Natural killer cell (primary cell): Measurements from ENCODE around the gene TINAGL1. TPM values are rescaled to one million over a fixed set of nuclear protein-coding genes. Genes with fewer than 3 reads are reported as not detected.

Experiments
- ATAC-seq, 3 donors: fragments of 150-1000 bp in 2 of 3; fragments of 200-7000 bp in 1 of 3; cut with Tn5 transposase; 1 replicate in 1 of 3; 2 replicates in 2 of 3; pipeline ENCODE4 v1.10.0; 2021; ENCODE audit warnings: mild to moderate bottlenecking in 2 of 3, moderate library complexity in 2 of 3
- DNase-seq, 2 donors: peaks; one replicate each; pipeline versions ENCODE4 v3.0.0 to v3.0.0-alpha.2; 2013 to 2021; ENCODE audit warnings: mixed read lengths in 1 of 2
- H3K27ac ChIP-seq: one replicate; pipeline ENCODE4 v1.5.1; 2013; ENCODE audit warnings: mild to moderate bottlenecking, low read length
- H3K27me3 ChIP-seq: one replicate; pipeline ENCODE4 v1.6.1; 2013; ENCODE audit warnings: low read length; ENCODE audit not compliant: control insufficient read depth, insufficient read depth
- H3K36me3 ChIP-seq: one replicate; pipeline ENCODE4 v1.6.1; 2013; ENCODE audit warnings: low read length; ENCODE audit not compliant: control insufficient read depth, insufficient read depth
- H3K4me1 ChIP-seq: one replicate; pipeline ENCODE4 v1.6.1; 2013; ENCODE audit warnings: low read length; ENCODE audit not compliant: control insufficient read depth, insufficient read depth
- H3K4me3 ChIP-seq: one replicate; pipeline ENCODE4 v1.5.1; 2013; ENCODE audit warnings: low read length
- H3K9me3 ChIP-seq: one replicate; pipeline ENCODE4 v1.6.1; 2013; ENCODE audit warnings: low read length; ENCODE audit not compliant: control insufficient read depth, insufficient read depth
- H3K27ac Mint-ChIP-seq, 2 donors: one replicate each; pipeline ENCODE4 v1.8.0; 2022; ENCODE audit warnings: mild to moderate bottlenecking in 2 of 2, mixed read lengths in 2 of 2, moderate library complexity in 1 of 2
- H3K27me3 Mint-ChIP-seq, 2 donors: one replicate each; pipeline ENCODE4 v1.8.0; 2022; ENCODE audit warnings: low read depth in 2 of 2, mixed read lengths in 2 of 2
- H3K36me3 Mint-ChIP-seq: one replicate; pipeline ENCODE4 v1.8.0; 2022; ENCODE audit warnings: mixed read lengths
- H3K4me1 Mint-ChIP-seq, 2 donors: one replicate each; pipeline ENCODE4 v1.8.0; 2022; ENCODE audit warnings: mixed read lengths in 2 of 2
- H3K4me3 Mint-ChIP-seq: one replicate; pipeline ENCODE4 v1.8.0; 2022; ENCODE audit warnings: mild to moderate bottlenecking, moderate library complexity, mixed read lengths
- H3K9me3 Mint-ChIP-seq, 2 donors: one replicate each; pipeline ENCODE4 v1.8.0; 2022; ENCODE audit warnings: mixed read lengths in 2 of 2
- CTCF ChIP-seq: fragments of 200-600 bp; IDR thresholded peaks from one replicate; pipeline ENCODE4 v1.8.0; 2022; ENCODE audit warnings: antibody characterized with exemption
- WGBS: methylation state at CpG from one replicate; pipeline ENCODE4 v1.1.7; 2013; ENCODE audit warnings: missing lambda C conversion rate; ENCODE audit not compliant: insufficient coverage; 5-methylcytosine and 5-hydroxymethylcytosine counted together
- intact Hi-C: fragments of 100-400 bp; cut with micrococcal nuclease; formaldehyde crosslinking; loops from one replicate; pipeline ENCODE4 v1.14.2; 2022
- total RNA-seq, 4 donors: library from RNA; stranded (reverse); fragments of 120-200 nt in 1 of 4; gene quantifications; one replicate each; pipeline versions ENCODE4 v1.2.3 to v1.2.4, GENCODE V29; 2013 to 2022

TINAGL1 gene
- total RNA-seq, 3 donors from 2014 or later (not counting 1 experiment from before 2014, with no cell fraction given): not detected

GRCh38 chr1:31581821-31582810 lies 5.8 kb downstream of the TINAGL1 start:
- H3K9me3 ChIP-seq: no peaks in the 10 kb centered on the region
- Mint-ChIP-seq H3K4me1 (no peaks in the 10 kb centered on the region), H3K9me3 (no peaks in the 10 kb centered on the region), H3K4me3 (no peak overlapping the region), H3K36me3 (no peaks in the 10 kb centered on the region), H3K27me3 (peaks cover 7 to 10% of the 10 kb centered on the region in 2 donors), H3K27ac (no peak overlapping the region)
- H3K4me3 ChIP-seq: no peak overlapping the region
- intact Hi-C loops: no loop called here
- ATAC-seq: no peak
- H3K27ac ChIP-seq: no peak overlapping the region
- H3K36me3 ChIP-seq: no peaks in the 10 kb centered on the region
- TF ChIP-seq CTCF: no peak
- no peaks in the 10 kb centered on the region for H3K4me1 ChIP-seq
- no peak for DNase-seq
- 83% methylated on average over 11 of the region's 12 CpGs for WGBS
- H3K27me3 ChIP-seq: no peaks in the 10 kb centered on the region

- no peak for TF ChIP-seq CTCF
- Mint-ChIP-seq H3K36me3 (no peaks in the 10 kb centered on the region), H3K9me3 (no peaks in the 10 kb centered on the region), H3K4me3 (no peak overlapping the region), H3K27ac (no peak overlapping the region), H3K27me3 (peaks cover 0 to 12% of the 10 kb centered on the region in 2 donors), H3K4me1 (no peaks in the 10 kb centered on the region)
- intact Hi-C loops: no loop called here
- no peaks in the 10 kb centered on the region for H3K9me3 ChIP-seq
- H3K36me3 ChIP-seq: no peaks in the 10 kb centered on the region
- ATAC-seq (no peak), DNase-seq (no peak)
- WGBS: 85% methylated on average over 16 of the region's 16 CpGs
- peaks cover 4% of the 10 kb centered on the region for H3K27me3 ChIP-seq
- no peak overlapping the region for H3K4me3 ChIP-seq
- H3K27ac ChIP-seq: no peak overlapping the region
- H3K4me1 ChIP-seq: no peaks in the 10 kb centered on the region
Measured at GRCh38 chr1:31583082-31583994, 7.0 kb downstream of the TINAGL1 start.

GRCh38 chr1:31583995-31584868 lies 7.9 kb downstream of the TINAGL1 start:
- H3K4me1 Mint-ChIP-seq: no peaks in the 10 kb centered on the region
- no peak overlapping the region for H3K27ac ChIP-seq
- H3K36me3 ChIP-seq: no peaks in the 10 kb centered on the region
- WGBS: 83% methylated on average over 13 of the region's 13 CpGs
- no peak overlapping the region for H3K4me3 ChIP-seq
- H3K27me3 Mint-ChIP-seq: peaks cover 0 to 15% of the 10 kb centered on the region in 2 donors
- TF ChIP-seq CTCF: no peak
- no peak overlapping the region for H3K4me3 Mint-ChIP-seq
- ATAC-seq: no peak
- H3K36me3 Mint-ChIP-seq: no peaks in the 10 kb centered on the region
- H3K27ac Mint-ChIP-seq: no peak overlapping the region
- H3K9me3 ChIP-seq: no peaks in the 10 kb centered on the region
- no peak for DNase-seq
- H3K27me3 ChIP-seq: peaks cover 4% of the 10 kb centered on the region
- H3K9me3 Mint-ChIP-seq: no peaks in the 10 kb centered on the region
- no peaks in the 10 kb centered on the region for H3K4me1 ChIP-seq
- intact Hi-C loops: no loop called here
